ENCODE results near the gene MPPED2. TPM values are rescaled to one million over a fixed set of nuclear protein-coding genes. Genes with fewer than 3 reads are reported as not detected.

MPPED2 gene
- total and polyA plus RNA-seq, 10 of the 15 experiments (the other 5 are each of a cell fraction or from before 2014, with no cell fraction given): not detected

GRCh38 chr11:30458541-30458940 is 127.6 kb downstream of the MPPED2 start:
- intact Hi-C loops (cut with micrococcal nuclease; ENCODE audit: unreplicated experiment) (no loop called here), in situ Hi-C loops (cut with MboI) (no loop called here)
- Histone ChIP-seq H4K20me1 (ENCODE audit: control insufficient read depth, insufficient read depth) (no peaks in the 10 kb centered on the region), H3K9ac (ENCODE audit: control insufficient read depth, insufficient read depth, low read length) (no peak overlapping the region), H3K27ac (ENCODE audit: control insufficient read depth, insufficient read depth) (no peak overlapping the region), H3K4me1 (ENCODE audit: control insufficient read depth, insufficient read depth, low read length) (no peaks in the 10 kb centered on the region), H2AFZ (ENCODE audit: control insufficient read depth, low read depth, low read length) (no peak overlapping the region), H3K4me2 (ENCODE audit: control insufficient read depth, insufficient read depth) (no peak overlapping the region), H3K79me2 (ENCODE audit: control insufficient read depth, insufficient read depth, low read length) (no peaks in the 10 kb centered on the region), H3K9me3 (replicated peaks; ENCODE audit: control insufficient read depth, insufficient read depth, low read length) (no peaks in the 10 kb centered on the region), H3K36me3 (ENCODE audit: control insufficient read depth in 2 of 2, insufficient read depth in 2 of 2, low read length in 1 of 2) (no peaks in the 10 kb centered on the region), H3K27me3 (replicated peaks in 1 of 2; ENCODE audit: control insufficient read depth in 2 of 2, insufficient read depth in 2 of 2, low read length in 1 of 2) (peaks cover 0 to 1% of the 10 kb centered on the region in 2 experiments; a peak in 3 of 4 replicates), H3K4me3 (no peak overlapping the region)
- SMC1A ChIA-PET (ENCODE audit: uncharacterized antibody, unreplicated experiment): no interaction called here
- RAD21 ChIA-PET (ENCODE audit: unreplicated experiment): no interaction called here
- ATAC-seq (no peak), DNase-seq (ENCODE audit: low read depth, low spot score) (no peak), FAIRE-seq (no peak)
- WGBS (ENCODE audit: insufficient coverage, insufficient replicate concordance, low lambda C conversion rate, missing lambda C conversion rate): 11% methylated on average over 3 of the region's 3 CpGs
- BruUV-seq (replicated peaks): no TSS peak
- POLR2A ChIA-PET: no interaction called here
- CTCF ChIA-PET: no interaction called here
- TF ChIP-seq, protein P1, sequence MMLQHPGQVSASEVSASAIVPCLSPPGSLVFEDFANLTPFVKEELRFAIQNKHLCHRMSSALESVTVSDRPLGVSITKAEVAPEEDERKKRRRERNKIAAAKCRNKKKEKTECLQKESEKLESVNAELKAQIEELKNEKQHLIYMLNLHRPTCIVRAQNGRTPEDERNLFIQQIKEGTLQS (IDR thresholded peaks at IDR 0.05; ENCODE audit: borderline replicate concordance, extremely low read depth, low read depth, low read length): no peak
- TF ChIP-seq IRF5 (IDR thresholded peaks at IDR 0.05; ENCODE audit: borderline replicate concordance) (no peak), CBFB (IDR thresholded peaks at IDR 0.05; ENCODE audit: low read depth) (no peak), ZBTB4 (CRISPR knock-in tag; IDR thresholded peaks at IDR 0.05) (no peak), ASH2L (IDR thresholded peaks at IDR 0.05; ENCODE audit: borderline replicate concordance, low read depth) (no peak), RAD21 (IDR thresholded peaks at IDR 0.05; ENCODE audit: insufficient read depth, low read depth, low read length) (no peak), GATAD2B (conservative IDR thresholded peaks at IDR 0.05; ENCODE audit: low read depth) (no peak), BACH1 (IDR thresholded peaks at IDR 0.05; ENCODE audit: borderline replicate concordance) (no peak), RELB (IDR thresholded peaks at IDR 0.05; ENCODE audit: low read depth) (no peak), WRNIP1 (IDR thresholded peaks at IDR 0.05; ENCODE audit: borderline replicate concordance, low read depth, low read length) (no peak), FOXK2 (IDR thresholded peaks at IDR 0.05) (no peak), RBBP5 (conservative IDR thresholded peaks at IDR 0.05) (no peak), KAT2A (conservative IDR thresholded peaks at IDR 0.05; ENCODE audit: control insufficient read depth, low read depth, low read length) (no peak)
- TF ChIP-seq, protein P2, sequence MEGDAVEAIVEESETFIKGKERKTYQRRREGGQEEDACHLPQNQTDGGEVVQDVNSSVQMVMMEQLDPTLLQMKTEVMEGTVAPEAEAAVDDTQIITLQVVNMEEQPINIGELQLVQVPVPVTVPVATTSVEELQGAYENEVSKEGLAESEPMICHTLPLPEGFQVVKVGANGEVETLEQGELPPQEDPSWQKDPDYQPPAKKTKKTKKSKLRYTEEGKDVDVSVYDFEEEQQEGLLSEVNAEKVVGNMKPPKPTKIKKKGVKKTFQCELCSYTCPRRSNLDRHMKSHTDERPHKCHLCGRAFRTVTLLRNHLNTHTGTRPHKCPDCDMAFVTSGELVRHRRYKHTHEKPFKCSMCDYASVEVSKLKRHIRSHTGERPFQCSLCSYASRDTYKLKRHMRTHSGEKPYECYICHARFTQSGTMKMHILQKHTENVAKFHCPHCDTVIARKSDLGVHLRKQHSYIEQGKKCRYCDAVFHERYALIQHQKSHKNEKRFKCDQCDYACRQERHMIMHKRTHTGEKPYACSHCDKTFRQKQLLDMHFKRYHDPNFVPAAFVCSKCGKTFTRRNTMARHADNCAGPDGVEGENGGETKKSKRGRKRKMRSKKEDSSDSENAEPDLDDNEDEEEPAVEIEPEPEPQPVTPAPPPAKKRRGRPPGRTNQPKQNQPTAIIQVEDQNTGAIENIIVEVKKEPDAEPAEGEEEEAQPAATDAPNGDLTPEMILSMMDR (IDR thresholded peaks at IDR 0.05 in 2 of 3, conservative IDR thresholded peaks at IDR 0.05 in 1 of 3; ENCODE audit: control insufficient read depth in 2 of 3, extremely low read depth in 1 of 3, insufficient read depth in 1 of 3, low read depth in 3 of 3, low read length in 3 of 3): no peak
- TF ChIP-seq, protein P3, sequence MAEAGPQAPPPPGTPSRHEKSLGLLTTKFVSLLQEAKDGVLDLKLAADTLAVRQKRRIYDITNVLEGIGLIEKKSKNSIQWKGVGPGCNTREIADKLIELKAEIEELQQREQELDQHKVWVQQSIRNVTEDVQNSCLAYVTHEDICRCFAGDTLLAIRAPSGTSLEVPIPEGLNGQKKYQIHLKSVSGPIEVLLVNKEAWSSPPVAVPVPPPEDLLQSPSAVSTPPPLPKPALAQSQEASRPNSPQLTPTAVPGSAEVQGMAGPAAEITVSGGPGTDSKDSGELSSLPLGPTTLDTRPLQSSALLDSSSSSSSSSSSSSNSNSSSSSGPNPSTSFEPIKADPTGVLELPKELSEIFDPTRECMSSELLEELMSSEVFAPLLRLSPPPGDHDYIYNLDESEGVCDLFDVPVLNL (IDR thresholded peaks at IDR 0.05; ENCODE audit: low read depth, low read length): no peak

Data from GM12878 (cell line).